Activated CD8-positive, alpha-beta memory T cell treated with anti-CD3 and anti-CD28 coated beads, Interleukin-2, amount 50 U/mL, for 1 hour (primary cell): ENCODE measurements around the gene ARHGEF10L.

ENCODE experiments used
- DNase-seq: peaks from one replicate; pipeline ENCODE4 v3.0.0-alpha.2; 2020; ENCODE audit errors: extremely low read depth

Gene ARHGEF10L

GRCh38 chr1:17635811-17636210 is 96.3 kb downstream of the ARHGEF10L start:
- no peak for DNase-seq

GRCh38 chr1:17636612-17637011 is 97.1 kb downstream of the ARHGEF10L start:
- no peak for DNase-seq

GRCh38 chr1:17637055-17637454 is 97.6 kb downstream of the ARHGEF10L start:
- DNase-seq, result no peak

- no peak for DNase-seq
Measured at GRCh38 chr1:17639703-17640340, 100.3 kb downstream of the ARHGEF10L start.

- no peak for DNase-seq
Measured at GRCh38 chr1:17640393-17640792, 100.9 kb downstream of the ARHGEF10L start.

- no peak for DNase-seq
Measured at GRCh38 chr1:17640975-17641374, 101.5 kb downstream of the ARHGEF10L start.

GRCh38 chr1:17642169-17642568 is 102.7 kb downstream of the ARHGEF10L start:
- no peak for DNase-seq

GRCh38 chr1:17642943-17643342 is 103.4 kb downstream of the ARHGEF10L start:
- no peak for DNase-seq

- no peak for DNase-seq
Measured at GRCh38 chr1:17643861-17644703, 104.6 kb downstream of the ARHGEF10L start.

GRCh38 chr1:17645068-17645911 is 105.8 kb downstream of the ARHGEF10L start:
- DNase-seq, result no peak

- DNase-seq, result no peak
Measured at GRCh38 chr1:17646444-17647280, 107.2 kb downstream of the ARHGEF10L start.

- no peak for DNase-seq
Measured at GRCh38 chr1:17648457-17649145, 109.1 kb downstream of the ARHGEF10L start.

- DNase-seq, result no peak
Measured at GRCh38 chr1:17649371-17650106, 110.0 kb downstream of the ARHGEF10L start.

GRCh38 chr1:17653276-17653675 is 113.8 kb downstream of the ARHGEF10L start:
- DNase-seq, result no peak

GRCh38 chr1:17653728-17654351 is 114.3 kb downstream of the ARHGEF10L start:
- no peak for DNase-seq

GRCh38 chr1:17654519-17654918 is 115.0 kb downstream of the ARHGEF10L start:
- no peak for DNase-seq

- no peak for DNase-seq
Measured at GRCh38 chr1:17655169-17655568, 115.7 kb downstream of the ARHGEF10L start.

GRCh38 chr1:17655922-17656321 is 116.4 kb downstream of the ARHGEF10L start:
- no peak for DNase-seq

- DNase-seq, result no peak
Measured at GRCh38 chr1:17657436-17657835, 117.9 kb downstream of the ARHGEF10L start.

GRCh38 chr1:17658837-17659236 is 119.3 kb downstream of the ARHGEF10L start:
- DNase-seq, result no peak
